Measurements from ENCODE around the gene TXLNG.
"Not testable (repeated sequence)": the region's sequence is repeated elsewhere in the genome, so short reads cannot be mapped to it uniquely, and the experiment has no call there.

DNA sequence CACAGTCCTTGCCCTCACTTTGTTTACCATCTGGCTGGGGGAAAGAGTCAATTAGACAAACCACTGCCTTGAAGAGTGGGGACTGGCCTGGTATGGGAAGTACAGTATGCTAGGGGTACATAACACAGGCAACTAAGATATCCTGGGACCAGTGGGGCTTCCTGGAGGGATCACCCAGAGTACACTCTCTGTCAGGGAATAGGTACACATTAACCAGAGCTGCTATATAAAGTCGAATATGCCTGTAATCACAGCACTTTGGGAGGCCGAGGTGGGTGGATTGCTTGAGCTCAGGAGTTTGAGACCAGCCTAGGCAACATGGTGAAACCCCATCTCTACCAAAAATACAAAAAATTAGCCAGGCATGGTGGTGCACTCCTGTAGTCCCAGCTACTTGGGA, 6.5 kb upstream of the TXLNG start:
- not testable (repeated sequence) for TF ChIP-seq POLR2AphosphoS5 (IDR thresholded peaks at IDR 0.05)
- TF ChIP-seq, protein P1, sequence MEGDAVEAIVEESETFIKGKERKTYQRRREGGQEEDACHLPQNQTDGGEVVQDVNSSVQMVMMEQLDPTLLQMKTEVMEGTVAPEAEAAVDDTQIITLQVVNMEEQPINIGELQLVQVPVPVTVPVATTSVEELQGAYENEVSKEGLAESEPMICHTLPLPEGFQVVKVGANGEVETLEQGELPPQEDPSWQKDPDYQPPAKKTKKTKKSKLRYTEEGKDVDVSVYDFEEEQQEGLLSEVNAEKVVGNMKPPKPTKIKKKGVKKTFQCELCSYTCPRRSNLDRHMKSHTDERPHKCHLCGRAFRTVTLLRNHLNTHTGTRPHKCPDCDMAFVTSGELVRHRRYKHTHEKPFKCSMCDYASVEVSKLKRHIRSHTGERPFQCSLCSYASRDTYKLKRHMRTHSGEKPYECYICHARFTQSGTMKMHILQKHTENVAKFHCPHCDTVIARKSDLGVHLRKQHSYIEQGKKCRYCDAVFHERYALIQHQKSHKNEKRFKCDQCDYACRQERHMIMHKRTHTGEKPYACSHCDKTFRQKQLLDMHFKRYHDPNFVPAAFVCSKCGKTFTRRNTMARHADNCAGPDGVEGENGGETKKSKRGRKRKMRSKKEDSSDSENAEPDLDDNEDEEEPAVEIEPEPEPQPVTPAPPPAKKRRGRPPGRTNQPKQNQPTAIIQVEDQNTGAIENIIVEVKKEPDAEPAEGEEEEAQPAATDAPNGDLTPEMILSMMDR (IDR thresholded peaks at IDR 0.05), result not testable (repeated sequence)

Measured in upper lobe of left lung (tissue), 4 donors.